GM18505 (cell line): ENCODE results near the gene MEI1.
"Not testable (repeated sequence)": the region's sequence is repeated elsewhere in the genome, so short reads cannot be mapped to it uniquely, and the experiment has no call there.

Experiments used
- ATAC-seq: cut with Tn5 transposase; IDR thresholded peaks from one replicate; pipeline ENCODE4 v1.9.1; 2021; ENCODE audit not compliant: unreplicated experiment
- POLR2A ChIP-seq: IDR thresholded peaks from 4 replicates; pipeline ENCODE4 v1.6.1; 2011; ENCODE audit warnings: borderline replicate concordance; ENCODE audit not compliant: insufficient read depth, insufficient read length; ENCODE audit errors: extremely low read depth

The MEI1 gene

DNA sequence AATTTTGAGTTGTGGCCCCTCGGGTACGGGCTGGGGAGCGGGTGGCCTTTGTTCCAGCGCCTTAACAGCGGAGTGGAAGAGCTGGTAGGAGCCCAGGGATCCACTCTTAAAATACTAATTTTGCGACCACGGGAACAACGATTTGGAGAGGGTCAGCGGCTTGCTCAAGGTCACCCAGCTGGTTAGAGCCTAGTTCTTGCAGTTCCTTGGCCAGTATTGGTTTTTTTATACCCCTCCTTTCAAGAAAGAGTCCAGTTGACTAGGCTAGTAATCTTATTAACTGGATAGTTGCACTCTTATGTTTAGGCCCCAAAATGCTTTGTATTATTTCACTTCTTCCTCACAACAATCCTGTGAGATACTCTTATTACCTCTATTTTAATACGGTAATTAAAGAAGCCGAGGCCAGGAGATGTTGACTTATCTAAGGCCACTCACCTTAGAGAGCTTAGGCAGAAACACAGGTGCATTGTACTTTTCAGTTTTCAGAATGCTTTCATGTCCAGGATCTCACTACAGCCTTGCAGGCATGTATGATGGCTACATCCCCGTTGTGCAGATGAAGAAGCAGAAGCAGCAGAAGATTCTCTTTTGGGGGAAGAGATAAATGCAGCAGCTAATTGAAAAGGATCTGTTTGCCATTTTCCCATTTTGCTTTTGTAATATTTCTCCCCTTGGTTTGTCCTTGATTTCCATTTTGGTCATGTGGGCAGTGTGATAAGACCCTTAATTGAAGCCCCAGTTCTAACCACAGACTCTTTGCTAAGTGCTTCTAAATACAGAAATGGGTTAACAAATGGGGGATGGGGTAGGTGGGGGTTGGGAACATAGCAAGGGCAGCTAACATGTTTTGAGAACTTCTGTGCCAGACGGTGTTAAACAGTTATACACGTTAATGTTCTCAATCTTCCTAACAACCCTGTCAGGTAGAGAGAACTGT lies 135.0 kb downstream of the MEI1 start:
- no peak for TF ChIP-seq POLR2A
- no peak for ATAC-seq

DNA sequence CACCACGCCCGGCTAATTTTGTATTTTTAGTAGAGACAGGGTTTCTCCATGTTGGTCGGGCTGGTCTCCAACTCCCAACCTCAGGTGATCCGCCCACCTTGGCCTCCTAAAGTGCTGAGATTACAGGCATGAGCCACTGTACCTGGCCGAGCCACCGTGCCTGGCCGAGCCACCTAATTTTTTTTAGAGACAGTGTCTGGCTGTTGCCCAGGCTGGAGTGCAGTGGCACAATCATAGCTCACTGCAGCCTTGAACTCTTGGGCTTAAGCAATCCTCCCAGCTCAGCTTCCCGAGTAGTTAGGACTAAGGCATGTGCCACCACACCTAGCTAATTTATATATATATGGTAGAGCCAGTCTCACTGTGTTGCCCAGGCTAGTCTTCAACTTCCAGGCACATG lies 136.2 kb downstream of the MEI1 start:
- ATAC-seq, result not testable (repeated sequence)

DNA sequence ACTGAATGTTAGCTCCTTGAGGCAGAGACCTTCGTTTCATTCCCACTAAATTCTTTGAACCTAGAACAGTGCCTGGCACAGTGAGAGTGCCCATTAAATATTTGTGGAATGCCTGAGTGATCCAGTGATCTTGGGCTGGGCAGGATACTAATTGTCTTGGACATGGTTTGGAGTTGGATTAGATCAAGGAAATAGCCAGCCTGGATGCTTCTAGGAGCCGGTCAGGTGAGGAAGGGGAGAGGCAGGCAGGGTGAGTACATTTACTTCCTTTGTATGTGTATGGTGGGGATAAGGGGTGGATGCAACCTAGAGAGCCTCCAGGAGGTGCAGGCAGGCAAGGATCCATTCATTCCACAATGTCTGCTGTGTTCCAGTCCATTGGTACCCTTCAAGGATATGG lies 137.2 kb downstream of the MEI1 start:
- ATAC-seq, result no peak
- TF ChIP-seq POLR2A, result no peak

DNA sequence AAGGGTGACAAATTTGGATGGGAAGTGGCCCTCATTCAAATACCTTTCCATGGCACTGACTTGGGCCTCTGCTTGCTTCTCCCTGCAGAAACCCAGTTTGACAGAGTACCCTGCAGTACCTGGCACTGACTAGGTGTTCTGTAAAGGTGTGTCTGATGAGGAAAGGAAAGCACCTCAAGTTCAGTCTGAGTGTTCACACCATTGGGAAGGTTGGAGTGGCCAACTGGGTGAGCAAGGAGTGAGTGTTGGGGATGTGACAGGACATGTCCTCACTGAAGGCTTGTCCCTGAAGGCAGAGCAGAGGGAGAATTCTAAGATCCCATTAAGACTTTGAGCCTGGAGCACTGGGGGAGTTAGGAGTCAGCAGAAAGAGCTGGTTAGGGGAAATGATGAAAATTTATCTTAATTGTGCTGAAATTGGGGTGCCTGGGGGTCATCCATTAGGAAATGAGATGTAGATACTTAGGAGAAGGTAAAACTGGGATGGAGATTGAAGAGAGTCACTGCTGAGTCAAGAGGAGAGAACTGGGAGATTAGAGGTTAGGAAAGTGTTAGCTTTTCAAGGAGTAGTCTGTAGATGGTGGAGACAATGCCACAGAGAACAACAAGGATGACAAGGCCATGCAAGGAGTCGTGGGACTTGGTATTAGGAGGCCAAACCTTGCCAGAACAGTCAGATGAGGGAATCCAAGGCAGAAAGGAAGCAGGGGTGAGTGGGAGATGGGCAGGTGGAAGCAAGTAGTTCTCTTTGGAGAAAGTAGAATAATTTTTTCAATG lies 139.7 kb downstream of the MEI1 start:
- TF ChIP-seq POLR2A, result peak; percentile 17
- no peak for ATAC-seq

DNA sequence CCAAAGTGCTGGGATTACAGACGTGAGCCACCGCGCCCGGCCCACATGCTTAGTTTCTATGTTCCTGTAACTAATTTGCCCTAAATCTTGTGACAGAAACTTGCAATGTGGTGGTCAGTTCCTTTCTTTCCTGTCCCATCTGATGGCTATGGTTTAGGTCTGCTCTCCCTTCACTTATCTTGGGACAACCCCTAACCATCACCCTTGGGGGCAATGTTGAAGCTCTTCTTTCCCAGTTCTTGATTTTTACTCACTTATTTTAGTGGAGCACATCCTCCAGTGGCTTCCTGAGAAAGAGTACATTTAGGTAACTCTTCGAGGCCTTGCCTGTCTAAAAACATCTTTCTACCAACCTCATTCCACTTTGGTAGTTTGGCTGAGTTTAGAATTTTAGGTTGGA lies 140.9 kb downstream of the MEI1 start:
- no peak for TF ChIP-seq POLR2A
- no peak for ATAC-seq

DNA sequence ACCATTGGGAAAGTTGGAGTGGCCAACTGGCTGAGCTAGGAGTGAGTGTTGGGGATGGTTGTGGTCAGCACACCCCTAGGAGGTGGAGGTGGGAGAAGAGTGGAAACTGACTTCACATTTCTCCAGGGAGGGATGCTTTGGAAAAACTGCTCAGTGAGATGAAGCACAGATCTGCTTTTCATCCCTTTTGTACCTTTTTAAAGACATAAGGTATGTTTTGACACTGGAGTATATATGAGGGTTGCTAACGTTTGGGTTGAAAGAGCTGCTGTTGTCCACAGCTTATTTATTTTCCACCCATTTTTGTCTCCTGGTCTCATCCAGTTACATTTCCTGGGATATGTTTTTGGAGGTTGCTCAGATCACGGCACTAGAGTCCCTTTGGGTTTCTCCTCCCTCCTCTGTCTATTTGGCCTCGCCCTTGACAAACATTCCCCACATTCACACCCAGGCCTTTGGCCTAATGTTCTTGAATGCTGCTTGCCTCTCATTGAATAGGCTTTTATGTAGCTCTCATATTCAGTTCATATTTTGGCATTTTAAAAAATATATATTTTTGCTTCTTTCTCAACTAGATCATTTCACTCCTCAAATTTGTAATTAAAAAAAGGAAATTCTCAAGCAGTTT lies 141.9 kb downstream of the MEI1 start:
- no peak for ATAC-seq
- TF ChIP-seq POLR2A, result no peak

DNA sequence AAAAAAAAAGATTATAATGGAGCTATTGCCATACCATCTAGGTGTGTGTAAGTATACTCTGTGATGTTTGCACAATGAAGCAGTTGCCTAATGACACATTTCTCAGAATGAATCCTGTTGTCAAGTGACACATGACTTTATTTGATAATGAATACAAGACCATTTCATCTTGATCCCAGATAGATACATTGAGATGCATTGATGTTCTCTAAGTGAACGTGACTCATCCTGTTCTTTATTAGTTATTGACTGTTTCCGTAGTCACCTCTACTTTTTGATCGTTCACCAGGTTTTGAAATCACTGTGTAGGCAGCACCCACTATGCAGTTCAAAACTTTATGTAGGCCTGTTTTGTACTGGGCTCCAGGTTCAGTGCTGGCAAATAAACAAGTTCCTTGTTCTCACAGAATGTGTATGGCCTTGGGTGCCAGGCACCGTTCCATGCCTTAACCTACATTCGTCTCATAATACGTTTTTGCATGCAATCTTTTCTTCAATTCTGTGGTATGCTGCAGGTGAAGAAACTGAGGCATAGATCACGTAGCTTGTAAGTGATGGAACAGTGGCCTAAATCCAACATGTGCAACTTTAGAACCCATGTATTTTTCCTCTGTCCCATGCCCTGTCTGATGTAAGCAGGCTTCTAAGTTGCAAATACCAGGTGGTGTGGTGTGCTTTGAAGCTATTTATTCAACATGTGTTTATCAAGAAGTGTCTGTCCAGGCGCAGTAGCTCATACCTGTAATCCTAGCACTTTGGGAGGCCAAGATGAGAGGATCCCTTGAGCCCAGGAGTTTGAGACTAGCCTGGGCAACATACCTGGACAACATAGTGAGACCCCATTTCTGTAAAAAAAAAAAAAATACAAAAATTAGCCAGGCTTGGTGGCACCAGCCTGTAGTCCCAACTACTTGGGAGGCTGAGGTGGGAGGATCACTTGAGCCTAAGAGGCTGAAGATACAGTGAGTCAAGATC lies 144.0 kb downstream of the MEI1 start:
- TF ChIP-seq POLR2A, result no peak
- no peak for ATAC-seq

DNA sequence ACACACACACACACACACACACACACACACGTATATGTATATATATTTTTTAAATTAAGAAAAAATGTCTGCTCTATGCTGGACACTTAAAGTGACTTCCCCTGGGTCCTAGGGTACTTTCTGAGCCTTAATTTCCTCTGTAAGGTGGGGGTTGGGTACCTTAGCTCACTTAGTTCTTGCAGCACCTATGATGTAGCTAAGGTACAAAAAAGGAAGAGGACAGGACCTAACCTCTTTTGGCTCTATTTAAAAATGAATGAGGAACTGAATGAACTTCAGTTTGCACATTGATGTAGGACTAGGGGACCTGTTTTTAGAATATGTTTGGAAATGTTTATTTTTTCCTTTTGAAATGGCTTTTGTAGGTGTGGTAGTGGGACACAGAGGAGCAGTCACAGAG lies 144.7 kb downstream of the MEI1 start:
- ATAC-seq, result no peak
- TF ChIP-seq POLR2A, result no peak

DNA sequence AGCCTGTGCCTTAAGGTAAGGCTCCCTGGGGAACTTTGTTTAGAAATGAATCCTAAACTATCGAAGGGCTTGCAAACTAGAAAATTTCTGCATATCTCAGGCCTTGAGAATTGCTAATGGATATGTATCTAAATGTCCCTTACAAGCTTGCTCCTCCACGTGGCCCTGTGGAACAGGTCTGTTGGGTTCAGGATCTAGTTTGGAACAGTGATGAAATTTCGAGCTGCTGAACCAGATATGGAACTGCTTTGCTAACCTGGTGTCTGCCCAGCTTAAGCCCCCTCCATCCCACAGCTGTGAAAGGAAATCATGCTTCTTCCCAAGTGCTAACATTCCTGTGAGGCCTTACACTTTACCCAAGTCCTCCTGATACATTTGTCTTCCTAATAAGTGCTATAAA lies 145.2 kb downstream of the MEI1 start:
- no peak for TF ChIP-seq POLR2A
- ATAC-seq, result no peak

DNA sequence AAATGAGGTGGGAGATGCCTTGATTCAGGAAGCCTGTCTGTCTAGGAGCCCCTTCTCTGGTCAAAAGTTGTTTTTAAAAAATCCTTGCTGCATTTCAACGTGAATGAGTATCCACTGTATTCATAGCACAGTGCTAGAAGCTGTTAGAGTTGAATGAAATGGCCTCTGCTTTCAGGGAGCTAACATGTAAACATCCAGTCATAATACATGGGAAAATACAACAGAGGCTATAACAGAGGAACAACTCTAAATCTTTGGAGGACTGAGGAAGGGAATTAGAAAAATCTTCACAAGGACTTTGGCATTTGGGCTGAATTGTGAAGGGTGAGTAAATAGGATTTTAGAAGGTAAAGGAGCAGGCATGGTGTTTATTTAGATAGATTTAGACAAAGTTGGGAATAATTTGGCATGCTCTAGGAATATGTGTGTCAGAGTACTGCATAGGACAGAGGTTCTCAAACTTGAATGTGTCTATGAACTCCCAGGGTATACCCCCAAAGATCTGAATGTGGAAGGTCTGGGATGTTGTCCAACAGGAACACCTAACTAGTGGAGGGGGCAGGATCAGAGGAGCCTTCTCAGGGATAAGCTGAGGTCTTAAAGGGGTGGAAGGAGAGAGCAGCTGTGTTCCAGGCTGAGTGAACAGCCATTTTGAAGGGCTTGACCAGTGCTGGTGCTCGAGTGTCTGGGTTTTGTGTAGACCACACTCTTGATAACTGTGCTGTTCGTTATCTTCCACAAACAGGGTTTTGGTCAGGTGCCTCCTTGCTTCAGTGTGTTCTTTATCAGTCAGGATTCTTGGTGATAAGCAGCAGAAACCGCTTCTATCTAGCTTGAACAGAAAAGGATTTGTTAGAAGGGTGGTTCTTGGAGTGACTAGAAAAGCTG lies 146.3 kb downstream of the MEI1 start:
- no peak for TF ChIP-seq POLR2A
- no peak for ATAC-seq

DNA sequence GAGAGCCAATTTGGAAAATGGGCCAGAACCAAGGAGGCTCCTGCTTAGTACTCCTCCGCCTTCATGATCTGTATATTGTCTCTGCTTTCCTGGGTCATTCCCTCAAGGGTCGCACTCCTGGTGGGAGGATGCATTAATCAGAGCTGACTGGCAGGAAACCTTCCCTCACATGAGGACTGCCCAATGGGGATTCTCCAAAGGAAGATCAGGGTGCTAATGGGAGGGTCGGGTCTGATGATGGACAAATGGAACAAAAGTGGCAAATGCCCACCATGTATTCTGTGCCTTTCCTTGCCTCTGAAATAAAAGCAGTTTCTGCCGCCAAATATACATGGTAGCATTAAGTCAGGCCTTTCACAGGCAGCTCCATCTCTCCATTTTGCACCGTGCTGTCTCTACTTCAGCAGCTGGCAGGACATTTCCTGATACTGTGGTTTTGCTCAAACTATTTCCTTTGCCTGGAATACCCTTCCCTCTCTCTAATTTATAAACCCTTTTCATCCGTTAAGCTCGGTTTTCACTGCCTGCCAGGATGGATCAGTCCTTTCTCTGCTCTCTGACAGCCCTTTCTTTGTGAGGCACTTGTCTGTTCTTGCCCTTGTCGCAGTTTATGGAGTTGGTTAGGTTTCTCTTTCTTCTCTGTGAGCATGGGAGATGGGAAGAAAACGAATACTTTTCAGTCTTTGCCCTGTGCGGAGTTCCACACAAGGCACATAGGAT lies 147.1 kb downstream of the MEI1 start:
- ATAC-seq, result no peak
- TF ChIP-seq POLR2A, result no peak
